H1 (cell line): Measurements from ENCODE around the gene BMP2. TPM values are rescaled to one million over a fixed set of nuclear protein-coding genes. Genes with fewer than 3 reads are reported as not detected.

ENCODE experiments used
- CTCF ChIA-PET: fragments of 300-600 bp; sonication (Branson Sonifier 250); formaldehyde crosslinking; loops from one replicate; lab custom pipeline; 2021; ENCODE audit not compliant: partially characterized antibody; lab: Charles Lee
- POLR2A ChIA-PET: fragments of 300-600 bp; sonication (Branson Sonifier 250); formaldehyde crosslinking; loops from one replicate; lab custom pipeline; 2021; ENCODE audit warnings: inconsistent platforms; ENCODE audit not compliant: partially characterized antibody; lab: Charles Lee
- DNase-seq, 2 experiments: peaks; one replicate each; pipeline versions ENCODE4 v3.0.0 to v3.0.0-alpha.2; 2010 to 2022; ENCODE audit warnings: low spot score in 2 of 2, low read depth in 1 of 2, mixed read lengths in 1 of 2
- FAIRE-seq: peaks from 2 replicates; lab custom pipeline; 2011; peaks lifted over from hg19 to GRCh38; lab: Jason Lieb, UNC
- H2AFZ ChIP-seq: 2 replicates; pipeline ENCODE4 v1.8.1; 2012; ENCODE audit warnings: low read length, inconsistent platforms
- H2AK5ac ChIP-seq: 2 replicates; pipeline ENCODE4 v1.6.1; 2013; ENCODE audit warnings: low read depth, low read length
- H2BK120ac ChIP-seq: replicated peaks from 2 replicates; pipeline ENCODE3; 2013; ENCODE audit warnings: low read depth, low read length, inconsistent platforms
- H2BK12ac ChIP-seq: 2 replicates; pipeline ENCODE4 v1.6.1; 2013; ENCODE audit warnings: low read depth, low read length
- H2BK15ac ChIP-seq: 2 replicates; pipeline ENCODE4 v1.6.1; 2013; ENCODE audit warnings: low read length
- H2BK20ac ChIP-seq: 2 replicates; pipeline ENCODE4 v1.6.1; 2013; ENCODE audit warnings: low read length
- H2BK5ac ChIP-seq: 2 replicates; pipeline ENCODE4 v1.6.1; 2013; ENCODE audit warnings: low read depth, low read length
- H3K14ac ChIP-seq: 2 replicates; pipeline ENCODE4 v1.6.1; 2013; ENCODE audit warnings: inconsistent platforms; ENCODE audit not compliant: insufficient read length
- H3K18ac ChIP-seq: 2 replicates; pipeline ENCODE4 v1.6.1; 2013; ENCODE audit warnings: low read length; ENCODE audit errors: extremely low read depth
- H3K23ac ChIP-seq: 2 replicates; pipeline ENCODE4 v1.6.1; 2013; ENCODE audit warnings: inconsistent platforms; ENCODE audit not compliant: insufficient read length
- H3K23me2 ChIP-seq: 2 replicates; pipeline ENCODE4 v1.6.1; 2013; ENCODE audit warnings: low read depth, low read length
- H3K27ac ChIP-seq: 2 replicates; pipeline ENCODE4 v1.6.1; 2011; ENCODE audit warnings: low read depth, low read length, inconsistent platforms
- H3K27me3 ChIP-seq, 4 experiments: replicated peaks in 1 of 4; 1 replicate in 1 of 4; 2 replicates in 3 of 4; pipeline versions ENCODE4 v1.6.1 to v1.8.1; 2011 to 2013; ENCODE audit warnings: low read length in 3 of 4, mild to moderate bottlenecking in 3 of 4, inconsistent platforms in 2 of 4, mixed read lengths in 2 of 4, moderate library complexity in 1 of 4; ENCODE audit not compliant: control insufficient read depth in 3 of 4, insufficient read depth in 3 of 4; ENCODE audit errors: extremely low read depth in 1 of 4
- H3K36me3 ChIP-seq, 4 experiments: 2 replicates each; pipeline versions ENCODE4 v1.6.1 to v1.8.1; 2011 to 2013; ENCODE audit warnings: mild to moderate bottlenecking in 4 of 4, low read length in 3 of 4, moderate library complexity in 2 of 4, control low read depth in 1 of 4, inconsistent platforms in 1 of 4; ENCODE audit not compliant: insufficient read depth in 4 of 4, control insufficient read depth in 2 of 4
- H3K4ac ChIP-seq: replicated peaks from 2 replicates; pipeline ENCODE3; 2013; ENCODE audit warnings: low read length, low read depth, mixed read lengths, inconsistent platforms; ENCODE audit not compliant: insufficient read length
- H3K4me1 ChIP-seq, 4 experiments: replicated peaks in 1 of 4; 1 replicate in 1 of 4; 2 replicates in 3 of 4; pipeline versions ENCODE4 v1.6.1 to v1.8.1; 2011 to 2013; ENCODE audit warnings: low read length in 3 of 4, inconsistent platforms in 2 of 4, mixed read lengths in 1 of 4; ENCODE audit not compliant: insufficient read depth in 4 of 4, control insufficient read depth in 3 of 4
- H3K4me2 ChIP-seq, 2 experiments: 2 replicates each; pipeline versions ENCODE4 v1.6.1 to v1.8.1; 2011 to 2013; ENCODE audit warnings: low read depth in 2 of 2, low read length in 2 of 2, control low read depth in 1 of 2, inconsistent platforms in 1 of 2, mild to moderate bottlenecking in 1 of 2; ENCODE audit not compliant: insufficient read depth in 1 of 2
- H3K4me3 ChIP-seq, 4 experiments: fragments of 200-600, 300-600 bp in 1 of 4; sonication (generic), shearing (Covaris generic), sonication (Bioruptor Twin) in 1 of 4; 2 replicates each; pipeline versions ENCODE4 v1.5.1 to v1.8.1; 2011 to 2016; ENCODE audit warnings: low read length in 4 of 4, low read depth in 3 of 4, control low read depth in 2 of 4, inconsistent platforms in 2 of 4, mild to moderate bottlenecking in 2 of 4, mixed read lengths in 1 of 4, moderate library complexity in 1 of 4; ENCODE audit not compliant: insufficient read depth in 2 of 4; ENCODE audit errors: extremely low read depth in 1 of 4
- H3K56ac ChIP-seq: replicated peaks from 2 replicates; pipeline ENCODE3; 2013; ENCODE audit warnings: low read depth, mild to moderate bottlenecking, mixed read lengths, low read length, inconsistent platforms; ENCODE audit not compliant: insufficient read length
- H3K79me1 ChIP-seq: 2 replicates; pipeline ENCODE4 v1.6.1; 2013; ENCODE audit warnings: low read depth, low read length, control low read depth
- H3K79me2 ChIP-seq, 2 experiments: 2 replicates each; pipeline versions ENCODE4 v1.6.1 to v1.8.1; 2012 to 2013; ENCODE audit warnings: low read length in 2 of 2, mild to moderate bottlenecking in 2 of 2, inconsistent platforms in 1 of 2; ENCODE audit not compliant: insufficient read depth in 2 of 2, control insufficient read depth in 1 of 2
- H3K9ac ChIP-seq, 4 experiments: replicated peaks in 1 of 4; 1 replicate in 1 of 4; 2 replicates in 3 of 4; pipeline versions ENCODE4 v1.6.1 to v1.8.1; 2011 to 2013; ENCODE audit warnings: low read depth in 3 of 4, low read length in 3 of 4, control low read depth in 2 of 4, mild to moderate bottlenecking in 2 of 4, moderate library complexity in 2 of 4, inconsistent platforms in 1 of 4; ENCODE audit errors: extremely low read depth in 1 of 4
- H3K9me3 ChIP-seq, 2 experiments: 2 replicates each; pipeline versions ENCODE4 v1.6.1 to v1.8.1; 2012 to 2013; ENCODE audit warnings: mild to moderate bottlenecking in 2 of 2, moderate library complexity in 2 of 2, control low read depth in 1 of 2, inconsistent platforms in 1 of 2, low read depth in 1 of 2, low read length in 1 of 2, mixed read lengths in 1 of 2; ENCODE audit not compliant: insufficient read depth in 2 of 2
- H4K20me1 ChIP-seq, 2 experiments: replicated peaks in 1 of 2; 2 replicates each; pipeline versions ENCODE3 to v1.8.1; 2011 to 2013; ENCODE audit warnings: inconsistent platforms in 2 of 2, low read length in 2 of 2, mild to moderate bottlenecking in 1 of 2; ENCODE audit not compliant: insufficient read depth in 2 of 2, control insufficient read depth in 1 of 2
- H4K5ac ChIP-seq: 2 replicates; pipeline ENCODE4 v1.6.1; 2013; ENCODE audit warnings: low read length, low read depth, mixed read lengths, inconsistent platforms; ENCODE audit not compliant: insufficient read length
- H4K8ac ChIP-seq: 2 replicates; pipeline ENCODE4 v1.8.0; 2013; ENCODE audit warnings: mild to moderate bottlenecking, moderate library complexity, low read length, inconsistent platforms; ENCODE audit not compliant: insufficient read depth; ENCODE audit errors: extremely low read depth
- H4K91ac ChIP-seq: replicated peaks from 2 replicates; pipeline ENCODE3; 2013; ENCODE audit warnings: low read length, mixed read lengths, inconsistent platforms; ENCODE audit not compliant: insufficient read length
- ATF3 ChIP-seq: IDR thresholded peaks from 2 replicates; pipeline ENCODE4 v1.6.1; 2011; ENCODE audit warnings: low read depth, mild to moderate bottlenecking, low read length; ENCODE audit not compliant: insufficient read depth
- CBX5 ChIP-seq: fragments of 300-800, 300-1000 bp; sonication (generic); IDR thresholded peaks from 2 replicates; pipeline ENCODE4 v1.7.1; 2016; ENCODE audit warnings: antibody characterized with exemption, low read length, low read depth
- CREB1 ChIP-seq: IDR thresholded peaks from 2 replicates; pipeline ENCODE4 v1.6.1; 2012; ENCODE audit warnings: inconsistent platforms
- EGR1 ChIP-seq: IDR thresholded peaks from 2 replicates; pipeline ENCODE4 v1.6.1; 2011; ENCODE audit warnings: low read depth, low read length, borderline replicate concordance
- RFX5 ChIP-seq: IDR thresholded peaks from 2 replicates; pipeline ENCODE4 v1.6.1; 2011; ENCODE audit warnings: low read depth, low read length, improper control_type of control experiment, borderline replicate concordance
- SRF ChIP-seq: IDR thresholded peaks from 2 replicates; pipeline ENCODE4 v1.6.1; 2011; ENCODE audit warnings: mild to moderate bottlenecking, low read depth, low read length, moderate library complexity
- TCF12 ChIP-seq: IDR thresholded peaks from 2 replicates; pipeline ENCODE4 v1.6.1; 2011; ENCODE audit warnings: low read depth, mild to moderate bottlenecking, low read length
- TEAD4 ChIP-seq: IDR thresholded peaks from 2 replicates; pipeline ENCODE4 v1.6.1; 2012; ENCODE audit warnings: low read depth, low read length, inconsistent platforms, mixed read lengths
- WGBS, 2 experiments: shearing (Covaris generic) in 1 of 2; methylation state at CpG; one replicate each; pipeline versions ENCODE4 v1.1.6 to v1.1.7; 2013 to 2015; ENCODE audit warnings: low lambda C conversion rate in 2 of 2, mixed read lengths in 2 of 2, inconsistent platforms in 1 of 2, low coverage in 1 of 2, missing lambda C conversion rate in 1 of 2; ENCODE audit not compliant: insufficient replicate concordance in 2 of 2, insufficient coverage in 1 of 2, insufficient read length in 1 of 2; ENCODE audit errors: extremely low coverage in 1 of 2, missing lambda C conversion rate in 1 of 2; 5-methylcytosine and 5-hydroxymethylcytosine counted together
- polyA plus RNA-seq, 7 experiments: library from polyadenylated mRNA; depleted of rRNA in 3 of 7; stranded (reverse) in 5 of 7; unstranded in 2 of 7; fragments of >200 nt in 5 of 7; fragments of 200-250 nt in 2 of 7; gene quantifications; 1 replicate in 5 of 7; 2 replicates in 1 of 7; 4 replicates in 1 of 7; pipeline versions ENCODE4 v1.2.1 to v1.2.3, GENCODE V29; 2011 to 2013; ENCODE audit warnings: missing spikeins in 2 of 7, mixed read lengths in 2 of 7
- total RNA-seq: library from RNA; stranded (reverse); fragmentation: NEBNext Ultra II Directional; extraction: Animal tissue kit (Norgen Biotek cat#: 25700); gene quantifications from 2 replicates; pipeline ENCODE4 v1.2.1, GENCODE V29; 2021
- TF ChIP-seq, protein P1 (sequence below): IDR thresholded peaks from 2 replicates; pipeline ENCODE4 v1.6.1; 2012; ENCODE audit warnings: inconsistent platforms

Gene BMP2
- total and polyA plus RNA-seq, 2 of the 8 experiments (the other 6 are each of a cell fraction or from before 2014, with no cell fraction given), result 1.8 to 3.6 TPM

DNA sequence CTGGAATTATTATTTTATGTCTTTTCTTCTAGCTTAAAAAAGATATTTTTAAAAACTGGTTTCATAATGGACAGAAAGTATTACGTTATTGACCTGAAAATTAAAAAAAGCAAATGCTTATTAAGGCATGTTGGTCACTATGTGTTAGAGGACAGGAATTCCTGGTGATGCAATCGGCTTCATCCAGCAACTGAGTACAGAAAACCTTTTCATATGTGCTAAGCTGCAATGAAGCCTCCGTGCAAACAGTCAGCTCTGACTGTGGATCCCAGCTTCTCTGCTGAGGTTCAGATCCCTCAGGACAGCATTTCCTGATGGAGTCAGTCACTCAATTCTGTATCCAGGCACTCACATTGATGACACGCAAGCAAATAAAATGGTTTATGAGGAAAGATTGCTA is 22.7 kb upstream of the BMP2 start:
- H3K9me3 ChIP-seq, result 0 out of 4 replicates have a peak, but pooled peaks cover 3 to 4% of the 10 kb centered on the region in 2 experiments
- H3K4me1 ChIP-seq, result no peaks in the 10 kb centered on the region
- no peak overlapping the region for H3K14ac ChIP-seq
- H2AFZ ChIP-seq, result no peak overlapping the region
- no peak overlapping the region for H4K5ac ChIP-seq
- DNase-seq, result no peak
- no peak overlapping the region for H3K9ac ChIP-seq
- H2BK12ac ChIP-seq, result no peak overlapping the region
- H3K4me3 ChIP-seq, result no peak overlapping the region
- H3K56ac ChIP-seq, result no peak overlapping the region
- H4K91ac ChIP-seq, result no peak overlapping the region
- H3K4ac ChIP-seq, result no peak overlapping the region
- no peaks in the 10 kb centered on the region for H3K79me2 ChIP-seq
- H3K4me2 ChIP-seq, result no peak overlapping the region
- FAIRE-seq, result no peak
- 90% methylated on average over 4 of the region's 4 CpGs; no CpG with 5 or more reads in 1 of the 2 experiments for WGBS, 2 experiments
- H3K79me1 ChIP-seq, result no peaks in the 10 kb centered on the region
- H2BK15ac ChIP-seq, result no peak overlapping the region
- no peak overlapping the region for H3K18ac ChIP-seq
- no peak overlapping the region for H3K23ac ChIP-seq
- H2BK5ac ChIP-seq, result no peak overlapping the region
- ChIA-PET POLR2A (no interaction called here), CTCF (interaction anchor here (0.6 to 1.6 kb wide), 3 partner anchors 17 to 1747 kb away, joined by 3 read pairs; no protein-coding TSS in a partner anchor)
- no peaks in the 10 kb centered on the region for H3K23me2 ChIP-seq
- H3K27ac ChIP-seq, result no peak overlapping the region
- no peak overlapping the region for H4K8ac ChIP-seq
- no peak overlapping the region for H2AK5ac ChIP-seq
- H3K36me3 ChIP-seq, result no peaks in the 10 kb centered on the region
- no peak overlapping the region for H2BK20ac ChIP-seq
- no peak overlapping the region for H2BK120ac ChIP-seq
- no peaks in the 10 kb centered on the region for H4K20me1 ChIP-seq
- no peaks in the 10 kb centered on the region for H3K27me3 ChIP-seq
- TF ChIP-seq CREB1, result no peak
- TF ChIP-seq, protein P1, sequence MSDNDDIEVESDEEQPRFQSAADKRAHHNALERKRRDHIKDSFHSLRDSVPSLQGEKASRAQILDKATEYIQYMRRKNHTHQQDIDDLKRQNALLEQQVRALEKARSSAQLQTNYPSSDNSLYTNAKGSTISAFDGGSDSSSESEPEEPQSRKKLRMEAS, result no peak
- TF ChIP-seq TCF12, result no peak
- TF ChIP-seq ATF3, result no peak
- no peak for TF ChIP-seq SRF
- TF ChIP-seq TEAD4, result no peak
- no peak for TF ChIP-seq CBX5
- no peak for TF ChIP-seq RFX5
- TF ChIP-seq EGR1, result no peak
